ENCODE data around the gene PNPLA1. TPM values are rescaled to one million over a fixed set of nuclear protein-coding genes. Genes with fewer than 3 reads are reported as not detected.

Gene PNPLA1
- total RNA-seq, 1 donor from 2014 or later, result not detected

GRCh38 chr6:36242161-36242560, 27.7 kb upstream of the PNPLA1 start:
- Mint-ChIP-seq H3K9me3 (ENCODE audit: unreplicated experiment) (peaks cover 3% of the 10 kb centered on the region), H3K4me1 (ENCODE audit: low read depth, unreplicated experiment) (peaks cover 7% of the 10 kb centered on the region), H3K36me3 (ENCODE audit: unreplicated experiment) (peaks cover 13% of the 10 kb centered on the region), H3K27me3 (ENCODE audit: unreplicated experiment) (peaks cover 3% of the 10 kb centered on the region), H3K4me3 (ENCODE audit: unreplicated experiment) (no peak overlapping the region), H3K27ac (ENCODE audit: unreplicated experiment) (no peak overlapping the region)
- TF ChIP-seq CTCF (IDR thresholded peaks at IDR 0.05; ENCODE audit: partially characterized antibody, unreplicated experiment), result no peak
- no peak for DNase-seq

- H3K9me3 Mint-ChIP-seq (ENCODE audit: unreplicated experiment), result peaks cover 3% of the 10 kb centered on the region
- H3K36me3 Mint-ChIP-seq (ENCODE audit: unreplicated experiment), result peaks cover 13% of the 10 kb centered on the region
- H3K27ac Mint-ChIP-seq (ENCODE audit: unreplicated experiment), result no peak overlapping the region
- no peak for DNase-seq
- H3K4me3 Mint-ChIP-seq (ENCODE audit: unreplicated experiment), result no peak overlapping the region
- H3K27me3 Mint-ChIP-seq (ENCODE audit: unreplicated experiment), result peaks cover 3% of the 10 kb centered on the region
- peaks cover 7% of the 10 kb centered on the region for H3K4me1 Mint-ChIP-seq (ENCODE audit: low read depth, unreplicated experiment)
- TF ChIP-seq CTCF (IDR thresholded peaks at IDR 0.05; ENCODE audit: partially characterized antibody, unreplicated experiment), result no peak
Observed at GRCh38 chr6:36242626-36243025, 27.2 kb upstream of the PNPLA1 start.

- no peak for DNase-seq
- Mint-ChIP-seq H3K4me3 (ENCODE audit: unreplicated experiment) (no peak overlapping the region), H3K36me3 (ENCODE audit: unreplicated experiment) (peaks cover 5% of the 10 kb centered on the region), H3K4me1 (ENCODE audit: low read depth, unreplicated experiment) (peaks cover 7% of the 10 kb centered on the region), H3K27ac (ENCODE audit: unreplicated experiment) (no peak overlapping the region), H3K27me3 (ENCODE audit: unreplicated experiment) (peaks cover 3% of the 10 kb centered on the region), H3K9me3 (ENCODE audit: unreplicated experiment) (peaks cover 3% of the 10 kb centered on the region)
- no peak for TF ChIP-seq CTCF (IDR thresholded peaks at IDR 0.05; ENCODE audit: partially characterized antibody, unreplicated experiment)
Observed at GRCh38 chr6:36243562-36244212, 26.2 kb upstream of the PNPLA1 start.

GRCh38 chr6:36244641-36245280, 25.1 kb upstream of the PNPLA1 start:
- Mint-ChIP-seq H3K9me3 (ENCODE audit: unreplicated experiment) (peaks cover 3% of the 10 kb centered on the region), H3K36me3 (ENCODE audit: unreplicated experiment) (peaks cover 4% of the 10 kb centered on the region), H3K27me3 (ENCODE audit: unreplicated experiment) (peaks cover 3% of the 10 kb centered on the region), H3K4me3 (ENCODE audit: unreplicated experiment) (no peak overlapping the region), H3K4me1 (ENCODE audit: low read depth, unreplicated experiment) (peaks cover 7% of the 10 kb centered on the region), H3K27ac (ENCODE audit: unreplicated experiment) (no peak overlapping the region)
- TF ChIP-seq CTCF (IDR thresholded peaks at IDR 0.05; ENCODE audit: partially characterized antibody, unreplicated experiment), result no peak
- no peak for DNase-seq

- Mint-ChIP-seq H3K27me3 (ENCODE audit: unreplicated experiment) (peaks cover 3% of the 10 kb centered on the region), H3K36me3 (ENCODE audit: unreplicated experiment) (peaks cover 4% of the 10 kb centered on the region), H3K4me3 (ENCODE audit: unreplicated experiment) (no peak overlapping the region), H3K4me1 (ENCODE audit: low read depth, unreplicated experiment) (peaks cover 7% of the 10 kb centered on the region), H3K9me3 (ENCODE audit: unreplicated experiment) (peaks cover 4% of the 10 kb centered on the region), H3K27ac (ENCODE audit: unreplicated experiment) (no peak overlapping the region)
- DNase-seq, result no peak
- TF ChIP-seq CTCF (IDR thresholded peaks at IDR 0.05; ENCODE audit: partially characterized antibody, unreplicated experiment), result no peak
Observed at GRCh38 chr6:36245572-36246061, 24.2 kb upstream of the PNPLA1 start.
